HL-60/S4 treated with phorbol 12-myristate 13-acetate at 8.2 ng/mL for 4 days and 3 days (cell line): ENCODE results near the gene SHISA7.

Experiments
- in situ Hi-C: fragments of 300-500 bp; cut with MboI; formaldehyde crosslinking; loops from 2 replicates; pipeline ENCODE4 v1.15.0; 2022; ENCODE audit warnings: low sequenced_read_pairs

The SHISA7 gene

DNA sequence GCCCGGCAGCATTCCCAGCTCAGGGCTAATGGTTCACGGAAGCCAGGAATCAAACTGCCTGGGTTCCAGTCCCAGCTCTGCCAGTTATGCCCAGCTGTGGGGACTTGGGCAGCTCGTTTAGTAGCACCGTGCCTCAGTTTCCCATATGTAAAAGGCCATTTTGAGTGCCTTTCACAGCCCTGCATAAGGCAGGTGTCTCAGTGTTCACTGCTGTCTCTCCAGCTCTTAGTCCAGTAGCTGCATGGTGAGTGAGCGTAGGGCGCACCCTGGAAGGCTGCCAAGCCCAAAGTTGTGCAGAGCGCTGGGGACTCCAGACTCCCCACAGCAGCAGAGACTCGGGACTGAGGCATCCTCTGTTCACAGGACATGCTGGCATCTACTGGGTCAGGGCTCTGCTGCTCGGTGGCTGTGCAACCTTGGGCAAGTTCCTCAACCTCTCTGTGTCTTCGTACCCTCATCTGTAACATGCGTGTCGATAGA is 51.9 kb downstream of the SHISA7 start:
- in situ Hi-C loops: no loop called here

DNA sequence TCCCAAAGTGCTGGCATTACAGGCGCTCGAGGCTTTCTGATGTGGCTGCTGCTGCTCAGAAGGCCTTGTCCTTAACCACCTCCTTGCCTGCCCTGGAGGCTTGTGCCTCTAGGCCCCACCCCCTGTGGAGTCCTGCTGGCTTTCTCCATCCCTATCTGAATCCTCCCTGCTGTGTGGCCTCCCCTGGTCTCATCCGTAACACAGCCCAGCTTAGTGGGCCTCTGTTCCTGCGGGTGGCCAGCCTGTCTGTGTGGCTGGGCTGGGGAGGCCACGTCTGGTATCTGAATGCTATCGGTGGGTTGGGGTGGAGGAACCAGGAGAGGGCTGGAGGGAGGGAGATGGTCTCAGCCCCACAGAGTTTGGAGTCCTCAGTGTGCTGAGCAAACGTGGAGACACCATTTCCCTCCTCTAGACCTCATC is 52.6 kb downstream of the SHISA7 start:
- in situ Hi-C loops: no loop called here

DNA sequence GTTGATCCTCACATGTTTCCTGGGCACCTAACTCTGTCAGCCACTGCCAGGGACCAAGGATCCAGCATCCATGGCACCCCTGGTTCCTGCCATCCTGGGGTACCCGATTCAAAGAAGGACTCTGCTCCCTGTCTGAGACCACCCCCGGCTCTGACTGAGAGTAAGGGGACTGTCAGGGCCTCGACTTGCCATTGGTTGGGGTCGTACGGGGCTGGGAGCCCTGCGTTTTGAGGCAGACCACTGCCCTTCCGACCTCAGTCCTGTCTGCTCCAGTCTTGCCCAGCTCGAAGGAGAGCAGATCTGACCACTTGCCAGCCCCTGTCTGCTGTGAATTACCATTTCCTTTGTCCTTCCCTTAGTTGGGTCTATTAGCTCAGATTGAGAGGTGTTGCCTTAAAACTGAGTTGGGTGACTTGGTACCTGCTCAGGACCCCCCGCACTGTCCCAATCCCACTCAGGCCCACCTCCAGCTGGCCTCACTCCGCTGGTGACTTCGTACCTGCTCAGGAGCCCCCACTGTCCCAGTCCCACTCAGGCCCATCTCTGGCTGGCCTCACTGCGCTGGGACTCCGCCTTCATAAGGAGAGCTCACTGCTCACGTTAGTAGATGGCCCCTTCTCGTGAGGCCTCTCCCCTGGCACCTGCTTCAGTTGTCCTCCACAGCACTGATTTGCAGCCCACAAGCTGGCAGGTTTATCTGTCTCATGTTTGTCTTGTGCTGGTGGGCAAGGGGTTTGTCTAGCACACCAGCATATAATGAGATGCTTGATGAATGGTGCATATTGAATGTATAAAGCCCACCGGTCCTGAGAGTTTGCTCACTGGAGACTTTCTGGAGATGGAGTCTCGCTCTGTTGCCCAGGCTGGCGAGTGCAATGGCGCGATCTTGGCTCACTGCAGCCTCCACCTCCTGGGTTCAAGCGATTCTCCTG is 53.4 kb downstream of the SHISA7 start:
- in situ Hi-C loops: no loop called here

DNA sequence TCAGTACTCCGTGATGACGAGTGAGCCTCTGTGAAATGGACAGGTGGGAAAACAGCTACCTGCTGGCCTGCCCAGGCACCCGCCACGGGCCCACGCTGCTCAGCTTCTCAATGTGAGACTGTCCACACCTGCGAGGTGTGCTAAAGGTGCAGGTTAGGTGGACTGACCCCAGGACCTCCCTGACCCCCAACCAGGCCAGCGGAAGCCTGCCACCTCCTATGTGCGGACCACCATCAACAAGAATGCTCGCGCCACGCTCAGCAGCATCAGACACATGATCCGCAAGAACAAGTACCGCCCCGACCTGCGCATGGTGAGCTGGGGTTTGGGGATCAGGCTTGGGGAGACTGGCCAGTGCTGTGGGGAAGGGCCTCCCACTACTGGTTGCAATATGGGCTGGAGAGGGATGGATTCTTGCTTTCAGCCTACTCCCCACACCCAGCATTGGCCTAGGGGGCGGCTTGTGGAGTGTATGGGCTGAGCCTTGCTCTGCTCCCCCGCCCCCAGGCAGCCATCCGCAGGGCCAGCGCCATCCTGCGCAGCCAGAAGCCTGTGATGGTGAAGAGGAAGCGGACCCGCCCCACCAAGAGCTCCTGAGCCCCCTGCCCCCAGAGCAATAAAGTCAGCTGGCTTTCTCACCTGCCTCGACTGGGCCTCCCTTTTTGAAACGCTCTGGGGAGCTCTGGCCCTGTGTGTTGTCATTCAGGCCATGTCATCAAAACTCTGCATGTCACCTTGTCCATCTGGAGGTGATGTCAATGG is 55.2 kb downstream of the SHISA7 start:
- in situ Hi-C loops: no loop called here

DNA sequence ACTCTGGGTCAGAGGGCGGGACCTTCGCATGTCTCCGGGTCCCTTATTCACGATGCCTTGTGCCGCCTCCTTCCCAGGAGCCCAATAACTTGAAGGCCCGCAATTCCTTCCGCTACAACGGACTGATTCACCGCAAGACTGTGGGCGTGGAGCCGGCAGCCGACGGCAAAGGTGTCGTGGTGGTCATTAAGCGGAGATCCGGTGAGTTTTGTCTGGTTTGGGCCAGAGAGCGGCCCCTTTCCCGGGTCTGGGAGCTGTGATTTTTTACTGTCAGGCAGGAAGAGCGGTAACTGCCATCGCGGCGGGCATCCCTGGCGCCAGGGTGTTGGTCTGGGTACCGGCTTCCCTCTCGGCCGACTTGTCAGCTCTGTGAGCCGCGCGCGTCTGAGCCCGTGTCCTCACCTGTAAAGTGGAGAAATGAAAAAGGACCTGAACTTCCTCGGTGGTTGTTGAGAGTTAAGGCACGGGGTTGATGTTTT is 56.6 kb downstream of the SHISA7 start:
- in situ Hi-C loops: no loop called here

DNA sequence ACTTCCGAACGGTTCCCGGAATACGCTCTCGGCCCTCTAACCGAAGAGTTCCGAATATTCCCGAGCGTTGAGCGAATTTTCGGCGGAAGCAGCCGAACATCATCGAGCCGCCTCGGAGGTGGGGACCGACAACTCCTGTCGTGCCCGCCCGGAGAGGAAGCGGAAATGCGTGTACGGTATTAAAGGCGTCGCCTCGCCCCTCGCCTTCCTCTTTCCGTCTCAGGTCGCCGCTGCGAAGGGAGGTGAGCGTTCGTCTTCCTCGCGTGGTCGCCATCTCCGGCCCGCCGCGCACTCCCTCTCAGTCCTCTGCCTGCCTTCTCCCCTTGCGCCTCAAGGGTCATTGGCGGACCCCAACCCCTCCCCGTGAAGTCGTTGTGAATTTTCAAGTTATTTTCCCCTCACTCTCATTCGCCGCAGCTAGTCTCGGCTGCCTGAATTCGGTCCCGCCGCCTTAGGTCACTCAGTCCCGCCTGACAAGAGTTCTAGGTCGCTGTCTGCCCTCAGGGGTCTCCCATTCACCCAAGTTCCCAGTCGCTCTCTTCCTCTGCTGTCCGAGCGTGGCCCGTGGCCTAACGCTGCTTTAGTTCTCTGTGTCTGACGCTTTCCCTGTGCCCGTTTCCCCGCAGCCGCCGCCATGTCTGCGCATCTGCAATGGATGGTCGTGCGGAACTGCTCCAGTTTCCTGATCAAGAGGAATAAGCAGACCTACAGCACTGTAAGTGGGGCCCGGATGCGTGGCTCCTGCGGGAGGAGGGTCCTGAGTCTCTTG is 57.2 kb downstream of the SHISA7 start, which contains the start of gene RPL28:
TSS of gene RPL28 (plus strand) at position 209 of the 769 bp plus-strand sequence. CDS start at position 635, 426 bp downstream.
- in situ Hi-C loops: no loop called here

DNA sequence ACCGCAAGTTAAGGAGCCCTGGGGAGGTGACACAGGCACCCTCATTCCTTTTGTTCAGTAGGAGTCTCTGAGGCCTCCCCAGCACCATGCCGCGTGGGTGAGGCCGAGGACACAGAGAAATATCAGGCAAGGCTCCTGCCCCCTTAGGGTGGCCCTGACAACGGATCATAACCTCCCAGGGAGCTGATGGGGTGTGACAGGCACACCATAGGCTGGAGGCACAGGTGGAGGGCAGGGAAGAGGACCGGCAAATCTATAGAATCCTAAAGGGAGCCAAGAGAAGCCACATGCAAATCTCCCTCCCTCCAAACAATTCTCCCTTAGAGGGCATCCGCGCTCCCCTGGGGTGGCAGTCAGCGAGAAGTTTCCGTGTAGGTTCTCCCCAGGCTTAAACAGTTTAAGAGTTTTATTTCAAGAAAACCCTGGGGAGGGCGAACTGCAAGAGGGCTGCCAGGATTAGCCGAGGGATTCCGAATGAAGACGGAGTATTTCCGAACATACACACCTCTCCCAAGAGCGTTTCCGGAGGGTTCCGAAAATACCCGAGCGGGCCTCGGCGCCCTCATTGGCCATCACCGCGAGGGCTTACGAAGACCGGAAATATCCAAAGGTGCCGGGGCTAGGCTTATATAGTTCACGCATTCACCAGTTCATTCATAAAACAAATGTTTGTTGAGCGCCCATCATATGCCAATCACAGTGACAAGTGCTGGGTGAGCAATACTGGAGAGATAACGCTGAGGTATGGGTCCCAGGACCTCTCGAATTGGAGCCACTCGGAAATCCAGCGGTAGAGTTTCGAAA is 58.0 kb downstream of the SHISA7 start:
- in situ Hi-C loops: no loop called here

DNA sequence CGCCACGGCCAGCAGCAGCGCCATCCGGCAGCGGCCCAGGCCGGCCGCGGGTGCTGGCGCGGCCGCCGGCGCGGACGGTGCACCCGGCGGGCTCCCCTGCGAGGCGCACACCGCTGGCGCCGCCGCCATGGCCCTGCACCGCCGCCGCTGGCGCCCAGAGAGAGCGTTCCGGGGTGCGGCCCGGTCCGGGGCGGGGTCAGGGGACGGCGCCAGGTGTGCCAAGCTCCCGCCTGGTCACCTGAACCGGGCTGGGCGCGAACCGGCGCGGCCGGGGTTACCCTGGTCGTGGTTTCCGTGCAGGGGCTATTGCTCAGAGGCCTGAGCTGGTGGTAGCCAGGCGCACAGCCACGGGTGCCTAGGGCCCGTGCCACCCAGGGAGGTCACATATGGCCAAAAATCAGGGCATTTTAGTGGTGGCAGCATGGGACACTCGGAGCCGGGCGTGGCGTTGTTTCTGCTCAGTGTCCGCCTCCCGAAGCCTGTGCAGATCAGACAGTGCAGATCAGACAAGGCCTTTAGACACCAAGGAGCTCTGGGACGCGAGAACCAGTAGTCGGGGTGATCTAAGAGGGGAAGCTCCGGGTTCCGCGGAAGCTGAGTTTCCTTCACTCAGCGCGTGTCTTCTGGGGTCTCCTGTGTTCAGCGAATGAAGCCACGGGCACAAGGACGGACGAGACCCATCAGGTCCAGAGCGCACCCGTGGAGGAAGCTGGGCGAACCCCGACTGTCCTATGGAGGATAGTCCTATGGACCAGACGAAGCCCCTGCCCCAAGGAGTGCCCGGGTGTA is 58.8 kb downstream of the SHISA7 start, which contains the start of gene TMEM238:
TSS of gene TMEM238 (minus strand) at position 162 of the 789 bp plus-strand sequence. CDS start at position 129, 33 bp downstream.
- in situ Hi-C loops: no loop called here

DNA sequence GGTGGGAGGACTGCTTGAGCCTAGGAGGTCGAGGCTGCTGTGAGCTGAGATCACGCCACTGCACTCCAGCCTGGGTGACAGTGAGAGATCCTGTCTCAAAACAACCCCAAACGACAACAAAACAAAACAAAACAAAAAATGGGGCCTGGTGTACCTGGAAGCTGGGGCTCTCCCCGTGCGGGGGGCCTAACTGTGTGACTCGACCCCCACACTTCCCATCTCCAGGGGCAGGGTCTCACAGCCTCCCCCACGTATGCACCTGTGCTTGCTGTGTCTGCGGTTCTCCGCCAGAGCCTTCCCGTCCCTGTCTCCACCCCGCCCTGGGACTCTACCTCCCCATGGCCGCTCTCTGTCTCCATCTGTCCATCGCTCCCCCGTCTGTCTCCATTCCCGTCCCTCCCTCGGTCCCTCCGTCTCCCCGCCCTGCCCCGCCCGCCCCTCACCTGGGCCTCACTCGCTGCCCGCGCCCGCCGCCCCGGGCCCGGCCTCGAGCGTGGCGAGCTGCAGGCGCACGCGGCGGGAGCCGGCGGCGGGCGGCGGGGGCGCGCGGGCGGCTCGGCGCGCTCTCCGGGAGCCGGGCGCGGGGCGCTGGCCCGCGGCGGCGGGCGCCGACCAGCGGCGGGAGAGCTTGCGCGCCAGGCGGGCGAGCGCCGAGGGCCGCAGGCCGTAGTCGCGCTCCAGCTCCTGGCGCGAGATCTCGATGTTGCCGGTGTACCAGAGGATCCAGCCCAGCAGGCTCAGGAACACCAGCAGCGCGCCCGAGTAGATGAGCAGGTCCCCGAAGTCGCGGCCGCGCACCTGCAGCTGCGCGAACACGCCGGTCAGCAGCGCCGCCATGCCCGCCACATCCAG is 59.6 kb downstream of the SHISA7 start:
- in situ Hi-C loops: no loop called here

DNA sequence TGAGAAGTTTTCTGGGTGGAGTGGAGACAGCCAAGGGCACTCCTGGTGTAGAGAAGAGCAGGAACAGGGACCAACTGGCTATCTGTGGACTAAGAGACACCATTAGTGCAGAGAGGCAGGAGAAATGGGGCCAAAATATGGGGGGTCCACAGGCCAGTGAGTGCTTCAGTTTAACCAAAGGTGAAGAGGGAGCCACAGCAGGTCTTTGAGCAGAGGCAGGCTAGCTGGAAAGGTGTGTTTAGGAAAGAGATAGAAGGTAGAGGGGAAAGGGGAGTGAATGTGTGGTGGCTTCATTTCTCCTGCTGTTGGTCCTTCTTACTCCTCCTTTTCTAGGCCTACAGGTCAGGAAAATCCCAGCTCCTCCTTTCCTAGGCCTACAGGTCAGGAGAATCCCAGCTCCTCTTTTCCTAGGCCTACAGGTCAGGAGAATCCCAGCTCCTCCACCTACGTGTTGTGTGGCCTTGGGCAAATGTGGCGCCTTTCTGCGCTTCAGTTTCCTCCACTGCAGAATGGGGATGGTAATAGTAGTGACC is 60.5 kb downstream of the SHISA7 start:
- in situ Hi-C loops: no loop called here

DNA sequence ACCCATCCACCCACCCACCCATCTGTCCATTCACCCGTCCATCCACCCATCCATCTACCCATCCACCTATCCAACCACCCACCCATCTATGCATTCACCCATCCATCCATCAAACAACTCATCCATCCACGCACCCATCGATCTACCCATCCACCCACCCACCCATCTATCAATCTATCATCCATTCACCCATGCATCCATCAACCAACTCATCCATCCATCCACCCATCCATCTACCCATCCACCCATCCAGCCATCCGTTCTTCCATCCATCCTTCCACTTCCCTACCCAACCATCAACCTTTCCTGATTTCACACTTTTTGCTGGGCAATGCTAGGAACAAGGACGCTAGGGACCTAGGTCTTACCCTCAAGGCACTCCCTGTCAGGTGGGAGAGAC is 61.1 kb downstream of the SHISA7 start:
- in situ Hi-C loops: no loop called here

DNA sequence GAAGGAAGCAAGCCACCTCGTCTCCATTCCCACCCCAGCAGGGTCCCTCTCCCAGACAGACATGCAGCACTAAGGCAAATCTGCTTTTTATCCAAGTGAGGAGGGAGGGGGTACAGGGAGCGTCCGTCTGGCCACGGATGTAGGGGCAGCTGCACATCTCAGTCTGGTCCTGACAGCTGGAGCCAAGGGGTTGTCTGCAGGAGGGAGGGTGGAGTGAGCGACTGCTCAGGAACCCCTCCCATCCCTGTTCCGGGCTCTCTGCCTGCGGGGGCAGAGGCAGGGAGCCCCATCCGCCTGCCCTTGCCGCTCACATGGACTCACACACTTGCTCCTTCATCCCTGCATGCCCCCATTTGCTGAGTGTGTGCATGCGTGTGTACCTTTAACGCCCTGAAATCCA is 63.9 kb downstream of the SHISA7 start:
- in situ Hi-C loops: no loop called here
